ENCODE results near the gene VPS33B. TPM values are rescaled to one million over a fixed set of nuclear protein-coding genes. Genes with fewer than 3 reads are reported as not detected.

VPS33B gene
- total and polyA plus RNA-seq, 2 of the 13 experiments (the other 11 are each of a cell fraction or from before 2014, with no cell fraction given): 15.8 to 16.5 TPM

DNA sequence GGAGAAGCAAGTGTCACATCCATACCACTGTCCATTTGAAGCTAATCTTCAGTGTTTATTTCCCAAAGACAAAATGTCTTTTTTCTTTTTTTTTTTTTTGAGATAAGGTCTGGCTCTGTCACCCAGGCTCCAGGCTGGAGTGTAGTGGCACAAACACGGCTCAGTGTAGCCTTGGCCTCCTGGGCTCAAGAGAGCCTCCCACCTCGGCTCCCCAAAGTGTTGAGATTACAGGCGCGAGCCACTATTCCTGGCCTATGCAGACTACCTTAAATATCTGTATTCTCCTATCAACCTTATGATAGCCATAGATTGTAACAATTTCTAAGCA lies 27.7 kb upstream of the VPS33B start:
- H2AFZ ChIP-seq (ENCODE audit: low read length): no peak overlapping the region
- WGBS (ENCODE audit: low lambda C conversion rate): 7% methylated on average over 4 of the region's 4 CpGs
- ChIA-PET CTCF (ENCODE audit: low intra/inter-chr PET ratio, low total read pairs) (interaction anchor here (1.3 kb wide), 2 partner anchors 28 to 222 kb away, joined by 3 read pairs; partner anchors contain the start of gene VPS33B), POLR2A (no interaction called here)
- no peak overlapping the region for H3K4me3 ChIP-seq (replicated peaks in 1 of 3; ENCODE audit: insufficient read depth in 1 of 3, low read depth in 2 of 3, low read length in 3 of 3)
- no peaks in the 10 kb centered on the region for H3K9me3 ChIP-seq (ENCODE audit: low read length)
- no TSS peak for BruUV-seq (replicated peaks)
- H3K4me1 ChIP-seq (ENCODE audit: insufficient read depth, low read length): peaks cover 13% of the 10 kb centered on the region; the same call in 1 of the 2 replicates
- no peak overlapping the region for H3K9ac ChIP-seq (ENCODE audit: insufficient read depth, low read depth, low read length)
- peak; percentile 75 for ATAC-seq
- H3K36me3 ChIP-seq (replicated peaks in 1 of 2; ENCODE audit: control insufficient read depth in 1 of 2, insufficient read depth in 2 of 2, low read length in 2 of 2): no peaks in the 10 kb centered on the region
- no peak for DNase-seq (ENCODE audit: low spot score)
- no peak for TF ChIP-seq ZNF543 (CRISPR knock-in tag; IDR thresholded peaks at IDR 0.05)
- 0 out of 2 replicates have a peak, but pooled peaks have one; percentile 18 for TF ChIP-seq MAZ (IDR thresholded peaks at IDR 0.05; ENCODE audit: borderline replicate concordance, low read depth, low read length)
- no peak for TF ChIP-seq MAZ (CRISPR knock-in tag; IDR thresholded peaks at IDR 0.05; ENCODE audit: low read depth)
- intact Hi-C loops (cut with micrococcal nuclease; ENCODE audit: unreplicated experiment) (loop anchor here (5.0 kb wide), 1 partner anchor 118 kb away; the partner anchor contains the start of gene HDDC3), in situ Hi-C loops (cut with HindIII; ENCODE audit: extremely low pct_ligation_motif_present, low pct_unique_long_range_greater_than_20kb) (no loop called here)
- no peak for FAIRE-seq
- no peaks in the 10 kb centered on the region for H4K20me1 ChIP-seq (ENCODE audit: insufficient read depth, low read length)
- no peaks in the 10 kb centered on the region for H3K79me2 ChIP-seq (ENCODE audit: insufficient read depth, low read length)
- H3K27me3 ChIP-seq (ENCODE audit: control insufficient read depth in 1 of 2, insufficient read depth in 2 of 2, low read length in 2 of 2): peaks cover 0 to 12% of the 10 kb centered on the region in 2 experiments; a peak in 2 of 5 replicates
- peak overlapping the region; percentile 86 for H3K4me2 ChIP-seq (ENCODE audit: low read depth, low read length)
- no peak overlapping the region for H3K27ac ChIP-seq (ENCODE audit: extremely low read length, insufficient read depth, low read length)

DNA sequence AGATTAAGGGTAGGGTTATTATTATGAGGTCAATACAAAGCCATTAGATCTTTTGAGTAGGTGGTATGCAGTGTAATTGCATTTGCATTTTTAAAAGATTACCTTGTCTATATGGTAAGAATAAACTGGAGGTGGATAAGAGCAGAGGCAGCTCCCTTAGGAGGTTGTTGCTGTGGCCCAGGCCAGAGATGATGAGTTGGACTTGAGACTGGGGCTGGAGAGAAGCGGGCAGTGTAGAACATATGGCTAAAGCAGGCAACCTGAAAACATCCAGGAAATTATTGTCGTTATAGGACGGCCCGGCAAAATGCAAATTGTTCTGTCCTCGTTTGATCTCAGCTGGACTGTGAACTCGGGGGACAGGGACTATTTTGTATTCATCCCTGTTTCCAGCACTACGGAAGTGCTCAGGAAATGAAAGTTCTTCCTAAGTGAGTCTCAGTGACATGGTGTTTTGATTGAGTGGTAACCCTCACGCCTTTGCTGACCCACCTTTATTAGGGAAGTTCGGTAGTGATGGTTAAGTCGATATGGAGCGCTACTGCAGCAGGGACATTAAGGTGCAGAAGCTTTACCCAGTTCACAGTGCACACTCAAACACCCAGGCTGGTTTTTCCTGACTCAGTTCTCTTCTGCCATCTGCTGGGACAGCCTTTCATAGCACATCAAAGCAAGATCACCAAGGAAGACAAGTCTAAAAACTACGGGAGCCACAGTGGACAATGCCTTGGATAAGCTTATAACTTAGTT lies 27.2 kb upstream of the VPS33B start:
- no TSS peak for BruUV-seq (replicated peaks)
- FAIRE-seq: peak; percentile 89
- Histone ChIP-seq H3K27ac (ENCODE audit: extremely low read length, insufficient read depth, low read length) (no peak overlapping the region), H3K4me2 (ENCODE audit: low read depth, low read length) (peak overlapping the region; percentile 86), H4K20me1 (ENCODE audit: insufficient read depth, low read length) (no peaks in the 10 kb centered on the region), H3K9ac (ENCODE audit: insufficient read depth, low read depth, low read length) (peak overlapping the region; percentile 41; the same call in 1 of the 2 replicates), H3K9me3 (ENCODE audit: low read length) (no peaks in the 10 kb centered on the region), H3K4me1 (ENCODE audit: insufficient read depth, low read length) (peaks cover 13% of the 10 kb centered on the region; the same call in 1 of the 2 replicates), H3K4me3 (replicated peaks in 1 of 3; ENCODE audit: insufficient read depth in 1 of 3, low read depth in 2 of 3, low read length in 3 of 3) (peak overlapping the region; percentile 25 to 65 (median 27); a peak in 5 of 6 replicates), H3K79me2 (ENCODE audit: insufficient read depth, low read length) (no peaks in the 10 kb centered on the region), H2AFZ (ENCODE audit: low read length) (peak overlapping the region; percentile 92), H3K27me3 (ENCODE audit: control insufficient read depth in 1 of 2, insufficient read depth in 2 of 2, low read length in 2 of 2) (peaks cover 0 to 8% of the 10 kb centered on the region in 2 experiments; a peak in 2 of 5 replicates), H3K36me3 (replicated peaks in 1 of 2; ENCODE audit: control insufficient read depth in 1 of 2, insufficient read depth in 2 of 2, low read length in 2 of 2) (no peaks in the 10 kb centered on the region)
- peak; percentile 97 for ATAC-seq
- 1% methylated on average over 7 of the region's 12 CpGs for WGBS (ENCODE audit: low lambda C conversion rate)
- ChIA-PET POLR2A (no interaction called here), CTCF (ENCODE audit: low intra/inter-chr PET ratio, low total read pairs) (interaction anchor here (1.3 kb wide), 2 partner anchors 27 to 222 kb away, joined by 3 read pairs; partner anchors contain the start of gene VPS33B)
- DNase-seq (ENCODE audit: low spot score): peak; percentile 70
- intact Hi-C loops (cut with micrococcal nuclease; ENCODE audit: unreplicated experiment): loop anchor here (5.0 kb wide), 1 partner anchor 117 kb away; the partner anchor contains the start of gene HDDC3
- in situ Hi-C loops (cut with HindIII; ENCODE audit: extremely low pct_ligation_motif_present, low pct_unique_long_range_greater_than_20kb): no loop called here
- TF ChIP-seq XRCC5 (optimal IDR thresholded peaks at IDR 0.05; ENCODE audit: low read length) (peak; percentile 29), ZFX (CRISPR knock-in tag; IDR thresholded peaks at IDR 0.05; ENCODE audit: low read depth) (peak; percentile 39; the same call in 1 of the 2 replicates), RAD21 (CRISPR knock-in tag; IDR thresholded peaks at IDR 0.05) (peak; percentile 49), TCF7 (IDR thresholded peaks at IDR 0.05; ENCODE audit: low read depth) (0 out of 2 replicates have a peak, but pooled peaks have one; percentile 18), MAFK (conservative IDR thresholded peaks at IDR 0.05 in 1 of 2, IDR thresholded peaks at IDR 0.05 in 1 of 2; ENCODE audit: low read length in 2 of 2) (peak in 1 of 2 experiments; percentile 21; a peak in 1 of 4 replicates), ZNF577 (CRISPR knock-in tag; IDR thresholded peaks at IDR 0.05; ENCODE audit: borderline replicate concordance, low read depth) (no peak), ASH2L (IDR thresholded peaks at IDR 0.05; ENCODE audit: insufficient read length, low read depth, low read length) (peak; percentile 25), CBX2 (IDR thresholded peaks at IDR 0.05; ENCODE audit: low read depth, low read length) (no peak), CBX2 (CRISPR knock-in tag; IDR thresholded peaks at IDR 0.05; ENCODE audit: low read depth) (no peak), SMC3 (IDR thresholded peaks at IDR 0.05; ENCODE audit: low read length) (peak; percentile 65; the same call in 1 of the 2 replicates), ARNT (IDR thresholded peaks at IDR 0.05) (no peak), NCOR1 (IDR thresholded peaks at IDR 0.05; ENCODE audit: borderline replicate concordance, low read length) (0 out of 2 replicates have a peak, but pooled peaks have one; percentile 38)
- TF ChIP-seq, protein P1, sequence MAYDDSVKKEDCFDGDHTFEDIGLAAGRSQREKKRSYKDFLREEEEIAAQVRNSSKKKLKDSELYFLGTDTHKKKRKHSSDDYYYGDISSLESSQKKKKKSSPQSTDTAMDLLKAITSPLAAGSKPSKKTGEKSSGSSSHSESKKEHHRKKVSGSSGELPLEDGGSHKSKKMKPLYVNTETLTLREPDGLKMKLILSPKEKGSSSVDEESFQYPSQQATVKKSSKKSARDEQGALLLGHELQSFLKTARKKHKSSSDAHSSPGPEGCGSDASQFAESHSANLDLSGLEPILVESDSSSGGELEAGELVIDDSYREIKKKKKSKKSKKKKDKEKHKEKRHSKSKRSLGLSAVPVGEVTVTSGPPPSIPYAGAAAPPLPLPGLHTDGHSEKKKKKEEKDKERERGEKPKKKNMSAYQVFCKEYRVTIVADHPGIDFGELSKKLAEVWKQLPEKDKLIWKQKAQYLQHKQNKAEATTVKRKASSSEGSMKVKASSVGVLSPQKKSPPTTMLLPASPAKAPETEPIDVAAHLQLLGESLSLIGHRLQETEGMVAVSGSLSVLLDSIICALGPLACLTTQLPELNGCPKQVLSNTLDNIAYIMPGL (CRISPR knock-in tag; IDR thresholded peaks at IDR 0.05; ENCODE audit: borderline replicate concordance in 1 of 2, low read depth in 1 of 2): peak; percentile 34 to 57; a peak in 2 of 4 replicates
